Activated naive CD8-positive, alpha-beta T cell (primary cell): ENCODE data around the gene CROCC2.

Source experiments
- H3K27ac Mint-ChIP-seq: one replicate; pipeline ENCODE4 v1.8.0; 2021; ENCODE audit warnings: mixed read lengths
- H3K27me3 Mint-ChIP-seq: one replicate; pipeline ENCODE4 v1.8.0; 2021; ENCODE audit warnings: mixed read lengths
- H3K36me3 Mint-ChIP-seq: one replicate; pipeline ENCODE4 v1.8.0; 2021; ENCODE audit warnings: mixed read lengths
- H3K4me1 Mint-ChIP-seq: one replicate; pipeline ENCODE4 v1.8.0; 2021; ENCODE audit warnings: low read depth, mixed read lengths
- H3K4me3 Mint-ChIP-seq: one replicate; pipeline ENCODE4 v1.8.0; 2021; ENCODE audit warnings: mild to moderate bottlenecking, mixed read lengths
- H3K9me3 Mint-ChIP-seq: one replicate; pipeline ENCODE4 v1.8.0; 2021; ENCODE audit warnings: low read depth, mixed read lengths

Gene CROCC2

GRCh38 chr2:241009191-241009590 lies 103.1 kb downstream of the CROCC2 start:
- peak overlapping the region; percentile 88 for H3K27ac Mint-ChIP-seq

DNA sequence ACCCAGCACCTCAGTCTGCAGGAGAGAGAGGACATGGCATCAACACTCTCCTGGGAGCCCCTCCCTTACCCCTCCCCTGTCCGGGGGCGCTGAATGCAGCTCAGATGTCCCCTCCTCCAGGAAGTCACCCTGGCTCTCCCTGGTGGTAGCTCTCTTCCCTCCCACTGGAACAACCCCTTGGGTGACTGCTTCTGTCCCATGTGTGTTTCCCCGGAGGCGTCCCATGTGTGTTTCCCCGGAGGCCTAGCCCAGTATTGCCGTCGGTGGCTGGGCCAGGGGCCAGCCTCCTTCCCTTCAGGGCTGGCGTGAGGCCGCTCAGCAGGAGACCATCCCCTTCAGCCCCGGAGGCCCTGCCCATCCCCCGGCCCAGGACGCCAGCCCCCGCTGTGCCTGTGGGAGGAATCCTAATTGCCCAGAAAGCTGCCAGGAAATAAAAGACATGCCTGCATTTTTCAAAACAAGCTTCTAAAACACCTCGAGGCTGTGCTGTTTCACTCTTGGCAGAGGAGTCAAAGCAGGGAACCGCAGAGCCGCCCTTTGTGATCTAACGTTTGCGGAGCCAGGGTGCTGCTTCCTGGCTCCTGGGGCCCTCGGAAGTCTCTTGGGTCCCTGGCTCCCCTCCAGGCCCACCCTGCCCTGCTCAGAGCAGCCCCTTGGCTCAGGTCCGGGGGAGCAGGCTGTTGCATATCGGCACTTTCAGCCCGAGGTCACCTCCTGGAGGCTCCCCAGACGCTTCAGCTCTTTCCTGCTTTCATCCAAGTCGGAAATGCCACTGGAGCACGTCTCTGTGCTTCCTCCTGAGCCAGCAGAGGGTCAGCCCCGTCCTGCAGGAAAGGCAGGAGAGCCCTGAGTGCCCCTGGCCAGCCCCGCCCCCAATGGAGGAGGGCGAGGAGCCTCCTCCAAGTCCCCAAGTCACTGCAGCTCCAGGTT lies 103.7 kb downstream of the CROCC2 start:
- H3K9me3 Mint-ChIP-seq = peaks cover 5% of the 10 kb centered on the region
- H3K4me1 Mint-ChIP-seq = peaks cover 65% of the 10 kb centered on the region
- H3K4me3 Mint-ChIP-seq = peak overlapping the region; percentile 65
- no peaks in the 10 kb centered on the region for H3K27me3 Mint-ChIP-seq
- H3K27ac Mint-ChIP-seq = peak overlapping the region; percentile 88
- H3K36me3 Mint-ChIP-seq = peaks cover 9% of the 10 kb centered on the region

More at GRCh38 chr2:241009191-241009590, 103.1 kb downstream of the CROCC2 start:
- H3K4me1 Mint-ChIP-seq = peaks cover 65% of the 10 kb centered on the region
- peaks cover 9% of the 10 kb centered on the region for H3K36me3 Mint-ChIP-seq
- no peaks in the 10 kb centered on the region for H3K27me3 Mint-ChIP-seq
- peaks cover 5% of the 10 kb centered on the region for H3K9me3 Mint-ChIP-seq
- peak overlapping the region; percentile 66 for H3K4me3 Mint-ChIP-seq

DNA sequence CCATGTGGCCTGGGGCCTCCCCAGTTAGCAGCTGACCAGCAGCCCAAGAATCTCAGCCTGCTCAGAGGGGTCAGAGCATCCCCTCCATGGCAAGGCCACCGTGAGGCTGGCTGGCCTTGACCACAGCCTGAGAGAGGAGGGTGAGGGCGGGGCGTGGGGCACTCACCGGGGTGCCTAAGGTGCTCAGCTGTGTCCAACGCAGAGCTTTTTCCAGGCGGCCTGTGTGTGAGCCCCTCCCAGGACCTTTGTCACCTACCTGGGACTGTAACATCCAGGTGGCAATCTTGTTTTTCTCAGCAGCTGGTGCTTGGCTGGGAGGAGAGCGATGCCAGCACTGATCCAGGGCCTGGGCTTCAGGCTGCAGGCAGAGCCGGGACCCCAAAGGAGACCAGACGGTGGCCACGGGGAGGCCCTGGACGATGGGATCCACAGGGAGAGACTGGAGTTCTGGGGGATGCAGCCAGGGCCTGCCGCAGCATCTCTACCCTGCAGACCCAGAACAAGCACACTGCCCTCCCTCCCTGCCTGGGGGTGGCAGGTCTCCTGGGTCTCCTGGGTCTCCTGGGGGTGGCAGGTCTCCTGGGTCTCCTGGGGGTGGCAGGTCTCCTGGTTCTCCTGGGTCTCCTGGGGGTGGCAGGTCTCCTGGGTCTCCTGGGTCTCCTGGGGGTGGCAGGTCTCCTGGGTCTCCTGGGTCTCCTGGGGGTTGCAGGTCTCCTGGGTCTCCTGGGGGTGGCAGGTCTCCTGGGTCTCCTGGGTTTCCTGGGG lies 104.6 kb downstream of the CROCC2 start:
- H3K27me3 Mint-ChIP-seq = no peaks in the 10 kb centered on the region
- H3K27ac Mint-ChIP-seq = peak overlapping the region; percentile 88
- peaks cover 68% of the 10 kb centered on the region for H3K4me1 Mint-ChIP-seq
- H3K4me3 Mint-ChIP-seq = peak overlapping the region; percentile 65
- peaks cover under 1% of the 10 kb centered on the region for H3K9me3 Mint-ChIP-seq
- peaks cover 6% of the 10 kb centered on the region for H3K36me3 Mint-ChIP-seq

GRCh38 chr2:241011296-241011600 lies 105.1 kb downstream of the CROCC2 start:
- Mint-ChIP-seq H3K9me3 (no peaks in the 10 kb centered on the region), H3K4me1 (peaks cover 63% of the 10 kb centered on the region), H3K27me3 (no peaks in the 10 kb centered on the region), H3K27ac (peak overlapping the region; percentile 61), H3K4me3 (no peak overlapping the region), H3K36me3 (peaks cover 2% of the 10 kb centered on the region)

DNA sequence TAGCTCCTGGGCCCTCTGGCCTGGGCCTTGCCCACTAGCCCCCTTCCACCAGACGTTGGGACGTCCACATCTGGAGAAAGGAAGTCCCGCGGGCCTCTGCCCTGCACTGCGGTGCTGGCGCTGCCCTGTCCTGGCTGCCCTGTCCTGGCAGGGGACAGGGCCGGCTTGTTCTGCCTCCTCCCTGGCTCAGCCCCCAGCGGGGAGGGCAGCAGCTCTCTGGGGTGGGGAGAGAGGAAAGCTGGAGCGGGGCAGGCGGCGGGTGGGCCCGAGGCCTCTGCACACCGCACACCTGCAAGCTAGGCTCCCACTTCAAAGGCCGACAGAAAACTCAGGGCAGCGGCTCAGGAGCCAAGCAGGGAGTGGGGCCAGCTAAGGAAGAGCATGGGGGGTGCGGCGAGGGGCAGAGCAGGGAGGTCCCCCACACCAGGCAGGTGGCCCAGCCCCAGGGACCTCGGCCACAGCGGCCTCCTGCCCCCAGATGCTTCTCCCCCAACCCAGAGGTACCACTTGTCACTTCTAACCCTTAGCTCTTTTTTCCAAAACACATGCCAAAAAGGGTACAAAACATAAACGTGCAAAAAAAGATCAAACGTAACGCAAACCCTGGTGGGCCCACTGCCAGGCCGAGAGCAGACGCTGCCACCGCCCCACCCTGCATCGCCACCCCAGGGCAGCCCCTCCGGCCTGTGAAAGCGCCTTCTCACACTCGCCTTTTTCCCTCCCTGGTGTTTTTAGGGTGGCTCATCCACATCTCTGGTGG lies 105.8 kb downstream of the CROCC2 start:
- H3K4me3 Mint-ChIP-seq = peak overlapping the region; percentile 47
- H3K9me3 Mint-ChIP-seq = no peaks in the 10 kb centered on the region
- H3K27me3 Mint-ChIP-seq = no peaks in the 10 kb centered on the region
- peak overlapping the region; percentile 66 for H3K27ac Mint-ChIP-seq
- H3K4me1 Mint-ChIP-seq = peaks cover 58% of the 10 kb centered on the region
- peaks cover 2% of the 10 kb centered on the region for H3K36me3 Mint-ChIP-seq

GRCh38 chr2:241014224-241014623 lies 108.1 kb downstream of the CROCC2 start:
- H3K27me3 Mint-ChIP-seq = no peaks in the 10 kb centered on the region
- peak overlapping the region; percentile 5 for H3K27ac Mint-ChIP-seq
- H3K4me1 Mint-ChIP-seq = peaks cover 40% of the 10 kb centered on the region
- no peak overlapping the region for H3K4me3 Mint-ChIP-seq
- H3K36me3 Mint-ChIP-seq = peaks cover 2% of the 10 kb centered on the region
- H3K9me3 Mint-ChIP-seq = no peaks in the 10 kb centered on the region

- Mint-ChIP-seq H3K4me3 (no peak overlapping the region), H3K27ac (peak overlapping the region; percentile 5), H3K9me3 (no peaks in the 10 kb centered on the region), H3K36me3 (peaks cover 2% of the 10 kb centered on the region), H3K4me1 (peaks cover 35% of the 10 kb centered on the region), H3K27me3 (no peaks in the 10 kb centered on the region)
Observed at GRCh38 chr2:241014764-241015163, 108.6 kb downstream of the CROCC2 start.

DNA sequence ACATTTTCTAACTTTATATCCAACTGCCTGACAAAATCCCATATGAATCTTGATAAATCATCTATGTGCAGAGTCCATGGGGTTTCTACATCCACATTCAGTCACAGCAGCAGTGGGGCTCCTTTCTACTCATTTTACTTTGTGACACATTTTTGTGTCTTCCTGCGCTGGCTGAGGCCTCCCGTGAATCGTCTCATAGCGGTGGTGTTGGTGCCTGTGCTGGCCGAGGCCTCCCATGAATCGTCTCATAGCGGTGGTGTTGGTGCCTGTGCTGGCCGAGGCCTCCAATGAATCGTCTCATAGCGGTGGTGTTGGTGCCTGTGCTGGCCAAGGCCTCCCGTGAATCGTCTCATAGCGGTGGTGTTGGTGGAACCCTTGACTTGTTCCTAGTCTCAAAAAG lies 109.3 kb downstream of the CROCC2 start:
- H3K27me3 Mint-ChIP-seq = no peaks in the 10 kb centered on the region
- H3K36me3 Mint-ChIP-seq = peaks cover 2% of the 10 kb centered on the region
- H3K9me3 Mint-ChIP-seq = no peaks in the 10 kb centered on the region
- H3K27ac Mint-ChIP-seq = no peak overlapping the region
- H3K4me3 Mint-ChIP-seq = no peak overlapping the region
- H3K4me1 Mint-ChIP-seq = peaks cover 29% of the 10 kb centered on the region

DNA sequence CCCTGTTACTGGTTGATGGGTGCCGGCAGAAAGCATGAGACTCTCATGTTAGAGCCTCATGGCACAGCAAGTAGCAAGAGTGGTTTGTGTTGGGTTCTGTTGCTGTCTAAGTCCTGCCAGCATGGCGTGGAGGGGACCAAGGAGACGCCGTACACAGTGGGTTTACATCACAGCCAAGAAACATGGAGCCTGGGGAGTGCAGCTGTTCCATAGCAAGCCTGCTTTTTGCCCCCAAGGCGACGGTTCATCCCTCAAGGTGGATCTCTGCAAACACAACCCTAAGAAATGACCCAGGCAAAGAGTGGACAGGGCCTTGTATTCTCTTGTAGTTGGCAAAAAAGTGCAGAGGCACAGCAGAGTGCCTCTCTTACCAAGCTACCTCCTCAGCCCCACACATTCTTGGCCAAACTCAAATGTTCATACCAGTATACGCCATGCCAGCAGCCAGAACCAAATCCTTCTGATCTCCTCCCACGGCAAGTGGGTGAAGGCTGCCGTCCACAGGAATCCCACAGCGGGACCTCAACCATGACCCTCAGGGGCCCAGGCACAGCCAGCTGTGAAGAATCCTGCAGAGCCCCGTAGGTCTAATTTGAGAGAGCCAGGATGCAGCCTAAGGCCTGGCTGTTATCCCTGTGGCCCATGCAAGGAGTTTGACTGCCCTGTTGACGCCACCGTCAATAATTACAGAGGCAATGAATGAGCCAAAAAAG lies 111.2 kb downstream of the CROCC2 start:
- Mint-ChIP-seq H3K27me3 (no peaks in the 10 kb centered on the region), H3K9me3 (peaks cover 7% of the 10 kb centered on the region), H3K36me3 (peaks cover 7% of the 10 kb centered on the region), H3K4me3 (no peak overlapping the region), H3K27ac (no peak overlapping the region), H3K4me1 (peaks cover 21% of the 10 kb centered on the region)

DNA sequence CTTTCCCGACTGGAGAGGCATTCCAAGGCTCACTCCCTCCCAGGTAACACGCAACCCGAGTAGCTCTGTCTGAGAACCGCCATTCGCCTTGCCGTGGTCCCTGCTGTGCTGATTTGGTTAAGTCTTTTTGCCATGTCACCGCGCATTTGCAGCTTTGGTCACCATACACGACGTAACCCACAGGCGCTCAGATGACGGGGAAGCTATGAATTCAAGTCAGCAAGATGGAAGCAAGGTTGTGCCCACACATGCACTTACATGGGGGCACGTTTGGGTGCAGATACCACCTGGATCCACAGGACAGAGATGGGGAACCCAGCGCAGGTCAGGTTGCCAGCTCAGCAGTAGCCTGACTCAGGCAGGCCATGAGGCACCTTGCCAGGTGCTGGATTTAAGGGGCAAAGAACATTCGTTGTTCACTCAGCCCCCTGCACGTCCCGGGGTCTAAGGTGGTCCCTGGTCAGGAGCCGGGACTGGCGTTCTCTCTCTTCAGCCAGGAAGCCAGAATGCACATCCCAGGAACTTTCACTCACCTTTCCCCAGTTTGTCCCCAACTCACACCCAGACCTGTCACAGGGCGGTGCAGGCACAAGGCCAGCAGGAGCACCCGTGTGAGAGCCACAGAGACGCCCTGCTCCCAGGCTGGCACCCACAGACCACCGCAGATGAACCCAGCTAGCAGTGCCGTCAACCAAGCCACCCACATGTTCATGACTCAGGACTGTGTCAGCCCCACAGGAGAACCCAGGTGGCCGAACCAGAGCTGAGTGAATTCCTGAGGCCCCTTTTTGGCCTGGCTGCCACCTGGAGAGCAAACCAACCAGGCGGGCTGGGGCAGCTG lies 112.1 kb downstream of the CROCC2 start:
- peaks cover 6% of the 10 kb centered on the region for H3K36me3 Mint-ChIP-seq
- peaks cover 9% of the 10 kb centered on the region for H3K9me3 Mint-ChIP-seq
- no peak overlapping the region for H3K4me3 Mint-ChIP-seq
- peaks cover 15% of the 10 kb centered on the region for H3K4me1 Mint-ChIP-seq
- H3K27me3 Mint-ChIP-seq = no peaks in the 10 kb centered on the region
- peak overlapping the region; percentile 16 for H3K27ac Mint-ChIP-seq

- H3K4me1 Mint-ChIP-seq = peaks cover 12% of the 10 kb centered on the region
- H3K9me3 Mint-ChIP-seq = peaks cover 9% of the 10 kb centered on the region
- no peaks in the 10 kb centered on the region for H3K27me3 Mint-ChIP-seq
- peaks cover 6% of the 10 kb centered on the region for H3K36me3 Mint-ChIP-seq
- no peak overlapping the region for H3K4me3 Mint-ChIP-seq
- no peak overlapping the region for H3K27ac Mint-ChIP-seq
Observed at GRCh38 chr2:241019441-241020139, 113.5 kb downstream of the CROCC2 start.

- H3K36me3 Mint-ChIP-seq = peaks cover 6% of the 10 kb centered on the region
- H3K27ac Mint-ChIP-seq = no peak overlapping the region
- H3K27me3 Mint-ChIP-seq = no peaks in the 10 kb centered on the region
- peaks cover 8% of the 10 kb centered on the region for H3K4me1 Mint-ChIP-seq
- peaks cover 9% of the 10 kb centered on the region for H3K9me3 Mint-ChIP-seq
- H3K4me3 Mint-ChIP-seq = no peak overlapping the region
Observed at GRCh38 chr2:241020201-241020600, 114.1 kb downstream of the CROCC2 start.

- Mint-ChIP-seq H3K4me3 (no peak overlapping the region), H3K27ac (no peak overlapping the region), H3K4me1 (peaks cover 10% of the 10 kb centered on the region), H3K9me3 (peaks cover 12% of the 10 kb centered on the region), H3K27me3 (no peaks in the 10 kb centered on the region), H3K36me3 (peaks cover 9% of the 10 kb centered on the region)
Observed at GRCh38 chr2:241020629-241021190, 114.6 kb downstream of the CROCC2 start.
